ENCODE data around the gene DAB2IP.
"Not testable (repeated sequence)": the region's sequence is repeated elsewhere in the genome, so short reads cannot be mapped to it uniquely, and the experiment has no call there.

DAB2IP gene

DNA sequence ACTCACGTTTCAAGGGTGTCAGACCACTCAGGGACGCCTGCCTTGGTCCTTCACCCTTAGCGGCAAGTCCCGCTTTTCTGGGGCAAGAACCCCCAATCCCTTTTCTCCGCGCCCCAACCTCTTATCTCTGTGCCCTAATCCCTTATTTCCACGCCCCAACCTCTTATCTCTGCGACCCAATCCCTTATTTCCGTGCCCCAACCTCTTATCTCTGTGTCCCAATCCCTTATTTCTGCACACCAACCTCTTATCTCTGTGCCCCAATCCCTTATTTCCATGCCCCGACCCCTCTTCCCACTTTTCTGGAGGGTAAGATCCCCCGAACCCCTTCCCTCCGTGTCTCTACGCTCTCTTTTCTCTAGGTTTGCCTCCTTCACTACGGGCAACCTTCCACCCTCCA is 139.4 kb downstream of the DAB2IP start:
- Histone ChIP-seq H3K27me3 (ENCODE audit: control insufficient read depth in 1 of 2, insufficient read depth in 1 of 2, low read length in 2 of 2) (no peaks in the 10 kb centered on the region), H2BK12ac (ENCODE audit: low read length in 2 of 2) (no peak overlapping the region), H4K8ac (ENCODE audit: low read length) (no peak overlapping the region), H3K9ac (ENCODE audit: low read length) (no peak overlapping the region), H3K23ac (ENCODE audit: low read length in 2 of 2) (no peak overlapping the region), H2BK15ac (ENCODE audit: low read depth, poor library complexity, severe bottlenecking) (no peak overlapping the region), H3K9me3 (ENCODE audit: control insufficient read depth, low read length) (no peaks in the 10 kb centered on the region), H4K91ac (ENCODE audit: low read length) (no peak overlapping the region), H2AFZ (ENCODE audit: low read depth, low read length) (no peak overlapping the region), H3K36me3 (ENCODE audit: control insufficient read depth in 1 of 2, insufficient read depth in 2 of 2, low read depth in 1 of 2, low read length in 2 of 2) (peaks cover 0 to 13% of the 10 kb centered on the region in 2 experiments), H3K14ac (ENCODE audit: low read length in 2 of 2) (no peak overlapping the region), H2BK5ac (ENCODE audit: low read depth, low read length, poor library complexity, severe bottlenecking) (no peak overlapping the region), H3K18ac (ENCODE audit: low read depth in 1 of 2, low read length in 2 of 2) (no peak overlapping the region), H3K4me3 (ENCODE audit: insufficient read depth in 1 of 2, low read depth in 1 of 2, low read length in 2 of 2) (no peak overlapping the region), H2BK120ac (ENCODE audit: low read depth, low read length) (no peak overlapping the region), H2AK5ac (ENCODE audit: low read length, severe bottlenecking) (no peak overlapping the region), H3K79me1 (replicated peaks; ENCODE audit: low read length, poor library complexity, severe bottlenecking) (no peaks in the 10 kb centered on the region), H3K4me1 (ENCODE audit: control insufficient read depth, insufficient read depth, low read depth, low read length) (peaks cover 3% of the 10 kb centered on the region), H3K4me2 (ENCODE audit: low read length, poor library complexity, severe bottlenecking) (no peak overlapping the region), H3K4ac (ENCODE audit: low read depth in 1 of 2, low read length in 2 of 2) (no peak overlapping the region), H3K27ac (ENCODE audit: low read length, poor library complexity, severe bottlenecking) (no peak overlapping the region)
- no peak for DNase-seq
- 88% methylated on average over 14 of the region's 14 CpGs for WGBS

- H3K4ac ChIP-seq (ENCODE audit: low read depth in 1 of 2, low read length in 2 of 2); H4K91ac ChIP-seq (ENCODE audit: low read length); H3K79me1 ChIP-seq (replicated peaks; ENCODE audit: low read length, poor library complexity, severe bottlenecking); H2AK5ac ChIP-seq (ENCODE audit: low read length, severe bottlenecking); H4K8ac ChIP-seq (ENCODE audit: low read length); H3K14ac ChIP-seq (ENCODE audit: low read length in 2 of 2); H3K4me3 ChIP-seq (ENCODE audit: insufficient read depth in 1 of 2, low read depth in 1 of 2, low read length in 2 of 2); H2BK15ac ChIP-seq (ENCODE audit: low read depth, poor library complexity, severe bottlenecking); H3K18ac ChIP-seq (ENCODE audit: low read depth in 1 of 2, low read length in 2 of 2); H2AFZ ChIP-seq (ENCODE audit: low read depth, low read length); H2BK5ac ChIP-seq (ENCODE audit: low read depth, low read length, poor library complexity, severe bottlenecking); DNase-seq; H3K27me3 ChIP-seq (ENCODE audit: control insufficient read depth in 1 of 2, insufficient read depth in 1 of 2, low read length in 2 of 2); H3K4me2 ChIP-seq (ENCODE audit: low read length, poor library complexity, severe bottlenecking); H2BK120ac ChIP-seq (ENCODE audit: low read depth, low read length); H3K36me3 ChIP-seq (ENCODE audit: control insufficient read depth in 1 of 2, insufficient read depth in 2 of 2, low read depth in 1 of 2, low read length in 2 of 2); H3K9ac ChIP-seq (ENCODE audit: low read length); H3K9me3 ChIP-seq (ENCODE audit: control insufficient read depth, low read length); H3K4me1 ChIP-seq (ENCODE audit: control insufficient read depth, insufficient read depth, low read depth, low read length); H3K23ac ChIP-seq (ENCODE audit: low read length in 2 of 2); H3K27ac ChIP-seq (ENCODE audit: low read length, poor library complexity, severe bottlenecking); H2BK12ac ChIP-seq (ENCODE audit: low read length in 2 of 2): not testable (repeated sequence)
- WGBS, result 96% methylated on average over 10 of the region's 10 CpGs
These were observed 141.0 kb downstream of the DAB2IP start for GRCh38 chr9:121792476-121792875.

DNA sequence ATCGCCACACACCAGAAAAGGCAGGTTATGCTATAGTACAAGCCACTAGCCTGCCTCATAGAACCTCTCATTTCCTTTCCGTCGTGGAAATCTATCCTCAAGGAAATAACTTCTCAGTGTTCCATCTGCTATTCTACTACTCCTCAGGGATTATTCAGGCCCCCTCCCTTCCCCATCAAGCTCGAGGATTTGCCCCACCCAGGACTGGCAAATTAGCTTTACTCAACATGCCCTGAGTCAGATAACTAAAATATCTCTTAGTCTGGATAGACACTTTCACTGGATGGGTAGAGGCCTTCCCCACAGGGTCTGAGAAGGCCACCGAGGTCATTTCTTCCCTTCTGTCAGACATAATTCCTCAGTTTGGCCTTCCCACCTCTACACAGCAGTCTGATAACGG is 142.9 kb downstream of the DAB2IP start:
- not testable (repeated sequence) for H3K27me3 ChIP-seq (ENCODE audit: control insufficient read depth in 1 of 2, insufficient read depth in 1 of 2, low read length in 2 of 2); H3K9me3 ChIP-seq (ENCODE audit: control insufficient read depth, low read length); H2BK120ac ChIP-seq (ENCODE audit: low read depth, low read length); H2BK15ac ChIP-seq (ENCODE audit: low read depth, poor library complexity, severe bottlenecking); H3K4me2 ChIP-seq (ENCODE audit: low read length, poor library complexity, severe bottlenecking); DNase-seq; H3K79me1 ChIP-seq (replicated peaks; ENCODE audit: low read length, poor library complexity, severe bottlenecking); H3K4me3 ChIP-seq (ENCODE audit: insufficient read depth in 1 of 2, low read depth in 1 of 2, low read length in 2 of 2); H3K23ac ChIP-seq (ENCODE audit: low read length in 2 of 2); H2BK5ac ChIP-seq (ENCODE audit: low read depth, low read length, poor library complexity, severe bottlenecking); H3K36me3 ChIP-seq (ENCODE audit: control insufficient read depth in 1 of 2, insufficient read depth in 2 of 2, low read depth in 1 of 2, low read length in 2 of 2); H3K27ac ChIP-seq (ENCODE audit: low read length, poor library complexity, severe bottlenecking); H3K14ac ChIP-seq (ENCODE audit: low read length in 2 of 2); H2BK12ac ChIP-seq (ENCODE audit: low read length in 2 of 2); H3K4ac ChIP-seq (ENCODE audit: low read depth in 1 of 2, low read length in 2 of 2); H4K8ac ChIP-seq (ENCODE audit: low read length); H3K9ac ChIP-seq (ENCODE audit: low read length); H2AK5ac ChIP-seq (ENCODE audit: low read length, severe bottlenecking); H3K4me1 ChIP-seq (ENCODE audit: control insufficient read depth, insufficient read depth, low read depth, low read length); H2AFZ ChIP-seq (ENCODE audit: low read depth, low read length); H3K18ac ChIP-seq (ENCODE audit: low read depth in 1 of 2, low read length in 2 of 2); H4K91ac ChIP-seq (ENCODE audit: low read length)
- WGBS, result 70% methylated on average over 6 of the region's 6 CpGs

DNA sequence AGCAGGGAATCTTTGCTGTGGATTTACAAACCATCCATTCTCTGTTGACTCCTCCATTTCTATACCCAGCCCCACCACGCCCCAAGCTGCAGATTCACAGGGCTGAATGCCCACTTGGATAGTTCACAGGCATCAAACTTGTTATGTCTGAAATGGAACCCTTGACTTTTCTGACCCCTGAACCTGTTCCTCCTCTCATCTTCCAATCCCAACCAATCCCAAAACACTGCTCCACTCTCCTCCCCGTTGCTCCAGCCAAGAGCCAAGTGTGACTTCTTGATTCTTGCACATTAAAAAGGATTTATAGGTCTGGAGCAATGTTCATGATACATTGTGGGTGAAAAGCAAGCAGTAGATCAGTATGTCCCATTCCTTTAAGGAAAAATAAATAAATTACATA is 145.6 kb downstream of the DAB2IP start:
- no peak overlapping the region for H3K23ac ChIP-seq (ENCODE audit: low read length in 2 of 2)
- no peaks in the 10 kb centered on the region for H3K4me1 ChIP-seq (ENCODE audit: control insufficient read depth, insufficient read depth, low read depth, low read length)
- no peak overlapping the region for H3K27ac ChIP-seq (ENCODE audit: low read length, poor library complexity, severe bottlenecking)
- DNase-seq, result no peak
- H2BK5ac ChIP-seq (ENCODE audit: low read depth, low read length, poor library complexity, severe bottlenecking), result no peak overlapping the region
- no peak overlapping the region for H4K91ac ChIP-seq (ENCODE audit: low read length)
- no peak overlapping the region for H3K4ac ChIP-seq (ENCODE audit: low read depth in 1 of 2, low read length in 2 of 2)
- no peak overlapping the region for H2BK12ac ChIP-seq (ENCODE audit: low read length in 2 of 2)
- no peaks in the 10 kb centered on the region for H3K79me1 ChIP-seq (replicated peaks; ENCODE audit: low read length, poor library complexity, severe bottlenecking)
- no peak overlapping the region for H3K14ac ChIP-seq (ENCODE audit: low read length in 2 of 2)
- no peak overlapping the region for H2BK120ac ChIP-seq (ENCODE audit: low read depth, low read length)
- no peak overlapping the region for H3K4me3 ChIP-seq (ENCODE audit: insufficient read depth in 1 of 2, low read depth in 1 of 2, low read length in 2 of 2)
- 33% methylated on average over 1 of the region's 2 CpGs for WGBS
- H3K18ac ChIP-seq (ENCODE audit: low read depth in 1 of 2, low read length in 2 of 2), result no peak overlapping the region
- H4K8ac ChIP-seq (ENCODE audit: low read length), result no peak overlapping the region
- H2AFZ ChIP-seq (ENCODE audit: low read depth, low read length), result no peak overlapping the region
- H3K27me3 ChIP-seq (ENCODE audit: control insufficient read depth in 1 of 2, insufficient read depth in 1 of 2, low read length in 2 of 2), result peaks cover 0 to 5% of the 10 kb centered on the region in 2 experiments
- H2AK5ac ChIP-seq (ENCODE audit: low read length, severe bottlenecking), result no peak overlapping the region
- no peaks in the 10 kb centered on the region for H3K9me3 ChIP-seq (ENCODE audit: control insufficient read depth, low read length)
- H3K4me2 ChIP-seq (ENCODE audit: low read length, poor library complexity, severe bottlenecking), result no peak overlapping the region
- H2BK15ac ChIP-seq (ENCODE audit: low read depth, poor library complexity, severe bottlenecking), result no peak overlapping the region
- H3K36me3 ChIP-seq (ENCODE audit: control insufficient read depth in 1 of 2, insufficient read depth in 2 of 2, low read depth in 1 of 2, low read length in 2 of 2), result no peaks in the 10 kb centered on the region
- H3K9ac ChIP-seq (ENCODE audit: low read length), result no peak overlapping the region
